EH (cell line): ENCODE results near the gene DUSP7.

Source experiments
- DNase-seq: peaks from one replicate; pipeline ENCODE4 v3.0.0-alpha.2; 2015; ENCODE audit warnings: low read depth

DUSP7 gene

DNA sequence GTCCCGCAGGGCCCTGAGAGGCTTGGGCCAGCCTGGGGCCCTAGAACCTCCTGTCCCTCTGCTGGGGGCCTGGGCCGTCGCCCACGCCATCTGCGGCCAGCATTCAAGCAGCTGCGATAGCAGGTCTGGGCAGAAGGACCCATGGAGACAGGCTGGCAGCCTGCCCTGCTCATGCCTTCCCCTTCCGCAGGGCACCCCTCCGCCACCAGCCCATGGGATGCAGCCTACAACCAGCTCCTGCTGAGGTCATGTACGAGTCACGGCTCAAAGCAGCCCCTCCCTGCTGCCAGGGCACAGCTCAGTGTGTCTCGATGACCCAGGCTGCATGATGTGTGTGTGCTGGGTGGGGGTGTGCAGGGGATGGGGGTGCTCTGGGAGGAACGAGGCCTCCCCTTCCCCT, 27.8 kb downstream of the DUSP7 start:
- peak; percentile 41 for DNase-seq

DNA sequence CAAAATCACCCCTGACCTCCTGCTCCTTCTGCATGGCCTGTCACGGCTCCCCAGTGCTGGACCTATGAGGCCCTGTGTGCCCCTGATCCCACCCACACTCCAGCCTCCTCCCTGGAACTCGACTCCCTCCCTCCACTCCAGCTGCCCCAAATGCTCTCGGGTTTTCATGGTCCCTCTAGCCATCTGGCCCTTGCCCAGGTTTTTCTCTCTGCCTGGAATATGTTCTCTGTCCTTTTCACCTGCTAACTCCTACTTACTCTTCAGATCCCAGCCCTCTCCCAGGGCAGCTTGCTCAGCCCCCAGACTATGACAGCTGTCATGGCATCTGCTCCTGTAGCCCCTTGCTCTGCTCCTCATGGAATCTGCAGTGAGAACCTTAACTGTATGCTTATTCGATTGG, 30.3 kb downstream of the DUSP7 start:
- DNase-seq: no peak

DNA sequence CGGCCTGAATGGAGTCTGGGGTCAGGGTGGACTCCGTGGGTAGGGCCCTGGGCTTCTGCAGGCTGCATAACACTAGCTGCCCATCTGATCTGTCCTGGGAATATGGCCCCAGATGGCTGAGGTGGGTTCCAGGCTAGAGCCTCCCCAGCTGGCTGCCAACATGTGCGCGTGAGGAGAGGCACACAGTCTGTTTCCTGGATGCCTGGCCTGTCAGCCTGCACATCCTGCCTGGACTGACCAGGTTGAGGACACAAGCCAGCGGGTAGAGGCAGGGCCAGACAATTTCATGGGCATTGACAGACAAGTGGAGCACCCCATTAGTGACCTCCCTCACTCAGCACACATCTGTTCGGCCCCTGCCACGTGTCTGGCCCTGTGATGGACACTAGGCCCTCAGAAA, 30.9 kb downstream of the DUSP7 start:
- no peak for DNase-seq

- no peak for DNase-seq
Measured at GRCh38 chr3:52024765-52025452, 31.5 kb downstream of the DUSP7 start.

GRCh38 chr3:52023860-52024764, 32.3 kb downstream of the DUSP7 start:
- DNase-seq: no peak

DNA sequence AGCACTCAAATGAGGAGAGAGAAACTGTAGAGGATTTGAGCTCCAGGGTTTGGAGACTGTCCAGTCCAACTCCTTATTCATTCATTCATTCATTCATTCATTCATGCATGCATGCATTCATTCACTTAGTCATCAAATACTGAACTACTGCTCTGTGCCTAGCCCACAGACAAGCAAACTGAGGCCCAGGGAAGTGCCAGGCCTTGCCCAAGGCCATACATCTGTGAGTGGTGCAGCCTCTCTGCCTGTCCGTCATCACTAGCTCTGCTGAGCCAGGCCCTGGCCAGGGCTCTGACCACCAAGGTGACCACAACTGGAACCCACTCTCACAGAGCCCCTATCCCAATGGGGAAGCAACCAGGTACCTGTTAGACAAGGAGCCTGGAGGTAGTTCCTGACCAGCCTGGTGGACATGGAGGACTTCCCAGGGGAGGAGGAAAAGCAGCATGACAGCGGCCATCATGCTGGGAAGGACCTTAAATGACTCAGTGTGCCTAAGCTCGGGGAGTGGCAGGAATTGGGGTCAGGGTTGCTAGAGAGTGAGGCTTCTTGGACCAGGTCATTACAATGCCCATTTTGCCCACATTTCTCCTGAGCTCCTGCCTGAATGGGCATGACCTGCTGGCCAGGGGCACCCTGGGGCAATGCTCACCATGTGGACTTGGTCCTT, 33.1 kb downstream of the DUSP7 start:
- no peak for DNase-seq

- DNase-seq: peak; percentile 75
Measured at GRCh38 chr3:52022323-52023100, 33.9 kb downstream of the DUSP7 start.

- DNase-seq: peak; percentile 23
Measured at GRCh38 chr3:52021489-52022268, 34.7 kb downstream of the DUSP7 start.

DNA sequence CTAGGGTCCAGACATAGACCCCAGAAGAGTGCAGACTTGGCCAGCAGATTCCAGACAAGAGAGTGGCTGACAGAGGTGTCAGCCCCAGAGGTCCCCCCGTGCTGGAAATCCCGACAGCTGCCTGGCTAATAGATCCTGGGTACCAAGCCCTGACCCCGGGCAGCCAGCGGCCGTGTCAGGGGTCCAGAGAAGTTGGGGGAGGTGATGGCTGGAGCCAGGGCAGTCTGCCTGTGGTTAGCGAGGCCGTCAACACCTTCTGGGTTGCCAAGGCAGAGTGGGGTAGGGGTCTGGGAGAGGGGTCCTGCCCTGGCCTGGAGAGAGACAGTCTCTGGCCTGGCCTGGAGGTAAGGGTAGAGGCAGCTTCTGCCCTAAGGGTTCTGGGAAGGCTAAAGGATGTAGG, 35.6 kb downstream of the DUSP7 start:
- no peak for DNase-seq

DNA sequence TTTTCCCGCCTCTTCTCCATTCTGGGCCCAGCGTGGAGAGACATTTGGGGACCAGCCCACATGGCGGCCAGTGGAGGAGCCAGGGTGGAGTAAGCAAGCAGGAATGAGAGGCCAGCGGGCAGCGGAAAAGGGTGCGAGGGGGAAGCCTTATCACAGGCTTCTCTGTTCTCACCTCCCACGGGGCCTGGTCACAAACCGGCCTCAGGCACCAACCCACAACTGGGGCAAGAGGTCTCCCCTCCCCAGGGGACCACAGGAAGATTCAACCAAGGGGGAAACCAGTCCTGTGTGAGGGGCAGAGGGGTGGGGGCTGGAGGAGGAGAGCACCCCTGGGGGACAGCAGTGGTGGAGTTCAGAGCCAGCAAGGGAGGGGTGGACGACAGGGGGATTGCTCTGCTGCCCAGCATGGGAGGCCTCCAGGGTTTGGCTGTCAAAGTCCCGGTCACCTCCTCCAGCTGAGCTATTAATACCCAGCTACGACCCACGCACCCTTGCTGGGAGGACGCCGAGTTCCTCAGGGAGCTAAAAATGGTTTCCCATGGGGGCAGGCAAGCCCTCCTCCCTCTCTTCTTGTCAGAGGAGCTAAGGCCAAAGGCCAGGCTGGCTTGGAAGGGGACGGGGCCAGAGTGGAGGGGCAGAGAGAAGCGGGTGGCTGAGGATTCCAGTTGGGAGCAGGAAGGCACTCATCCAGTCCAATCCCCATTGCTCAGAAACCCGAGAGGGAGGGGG, 36.9 kb downstream of the DUSP7 start:
- peak; percentile 19 for DNase-seq

DNA sequence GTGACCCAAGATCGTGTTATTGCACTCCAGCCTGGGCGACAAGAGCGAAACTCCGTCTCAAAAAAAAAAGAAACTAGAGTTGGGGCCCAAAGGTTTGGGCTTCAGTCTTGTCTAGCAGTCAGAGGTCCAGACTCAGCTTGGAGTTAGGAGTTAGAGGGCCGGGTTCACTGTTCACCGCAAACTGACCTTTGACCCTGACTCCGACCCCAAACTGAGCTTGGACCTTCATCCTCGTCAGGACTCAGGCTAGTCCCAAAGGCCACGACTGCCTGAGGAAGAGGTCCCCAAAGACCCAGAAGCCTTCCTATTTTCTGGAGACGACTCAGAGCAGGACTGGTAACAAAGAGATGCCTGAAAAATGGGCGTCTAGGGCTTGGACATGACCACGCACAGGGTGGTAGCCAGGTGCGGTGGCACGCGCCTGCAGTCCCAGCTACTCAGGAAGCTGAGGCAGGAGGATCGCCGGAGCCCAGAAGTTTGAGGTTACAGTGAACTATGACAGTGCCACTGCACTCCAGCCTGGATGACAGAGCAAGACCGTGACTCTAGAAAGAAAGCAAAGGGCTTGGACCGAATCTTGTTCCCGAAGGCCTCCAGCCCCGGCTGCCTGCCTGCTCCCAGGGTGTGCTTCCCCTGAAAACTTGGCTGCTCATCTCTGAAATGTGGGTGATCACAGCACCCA, 37.9 kb downstream of the DUSP7 start:
- DNase-seq: no peak

GRCh38 chr3:52017586-52017985, 38.8 kb downstream of the DUSP7 start:
- no peak for DNase-seq

- no peak for DNase-seq
Measured at GRCh38 chr3:52015438-52016228, 40.7 kb downstream of the DUSP7 start.

GRCh38 chr3:52014613-52015012, 41.8 kb downstream of the DUSP7 start:
- DNase-seq: peak; percentile 42

- DNase-seq: no peak
Measured at GRCh38 chr3:52013802-52014598, 42.4 kb downstream of the DUSP7 start.

GRCh38 chr3:52012699-52013098, 43.7 kb downstream of the DUSP7 start:
- DNase-seq: no peak

DNA sequence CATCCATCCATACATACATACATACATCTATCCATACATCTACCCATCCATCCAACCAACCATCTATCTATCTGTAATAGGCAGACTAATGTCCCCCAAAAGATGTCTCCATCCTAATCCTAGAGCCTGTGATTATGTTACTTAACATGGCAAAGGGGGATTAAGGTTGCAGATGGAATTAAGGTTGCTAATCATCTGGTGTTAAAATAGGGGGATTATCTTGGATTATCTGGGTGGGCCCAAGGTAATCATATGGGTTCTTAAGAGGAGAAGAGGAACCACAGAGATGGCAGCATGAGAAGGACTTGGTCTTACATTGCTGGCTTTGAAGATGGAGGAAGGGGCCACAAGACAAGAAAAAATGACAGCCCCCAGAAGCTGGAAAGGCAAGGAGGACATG, 45.9 kb downstream of the DUSP7 start:
- no peak for DNase-seq

- DNase-seq: no peak
Measured at GRCh38 chr3:52007291-52007690, 49.1 kb downstream of the DUSP7 start.

GRCh38 chr3:52006820-52007133, 49.6 kb downstream of the DUSP7 start:
- DNase-seq: no peak
